ENCODE results near the gene IGSF21. TPM values are rescaled to one million over a fixed set of nuclear protein-coding genes. Genes with fewer than 3 reads are reported as not detected.

The IGSF21 gene
- total RNA-seq, 1 donor from 2014 or later: 0.94 TPM

DNA sequence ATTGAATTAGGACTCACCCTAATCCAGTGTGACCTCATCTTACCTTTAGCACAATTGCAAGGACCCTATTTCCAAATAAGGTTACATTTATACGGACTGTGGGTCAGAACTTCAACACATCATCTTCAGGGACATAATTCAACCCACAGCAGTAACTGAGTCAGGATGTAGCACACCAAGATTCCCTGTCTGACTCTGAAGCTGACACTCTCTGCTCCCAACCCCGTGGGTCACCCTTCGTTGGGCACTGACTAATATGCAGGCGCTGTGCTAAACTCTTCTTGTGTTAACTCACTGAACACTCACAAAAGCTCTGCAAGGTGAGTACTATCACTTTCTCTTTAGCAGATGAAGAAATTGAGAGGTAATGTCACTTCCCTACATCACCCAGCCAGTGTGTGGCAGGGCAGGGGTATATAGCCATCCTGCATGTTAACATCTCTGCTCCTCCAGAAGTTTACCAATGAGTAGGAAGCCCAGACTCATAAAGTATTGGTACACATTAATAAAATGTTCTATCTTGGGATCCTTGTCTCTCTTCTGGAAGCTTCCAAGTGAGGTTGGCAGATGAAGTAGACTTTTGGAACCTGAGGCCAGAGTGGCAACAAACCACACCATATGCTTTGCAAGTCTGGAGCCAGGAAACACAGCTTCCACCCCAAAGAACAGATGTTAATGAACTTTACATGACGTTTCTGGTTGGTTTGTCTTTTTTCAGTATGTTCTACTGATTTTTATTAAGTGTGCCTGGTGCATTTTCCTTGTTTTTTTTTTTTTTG lies 233.9 kb downstream of the IGSF21 start:
- Mint-ChIP-seq H3K4me3 (no peak overlapping the region), H3K27me3 (peaks cover 31% of the 10 kb centered on the region), H3K9me3 (no peaks in the 10 kb centered on the region), H3K4me1 (ENCODE audit: unreplicated experiment) (no peaks in the 10 kb centered on the region), H3K36me3 (no peaks in the 10 kb centered on the region), H3K27ac (no peak overlapping the region)
- TF ChIP-seq, protein P1, sequence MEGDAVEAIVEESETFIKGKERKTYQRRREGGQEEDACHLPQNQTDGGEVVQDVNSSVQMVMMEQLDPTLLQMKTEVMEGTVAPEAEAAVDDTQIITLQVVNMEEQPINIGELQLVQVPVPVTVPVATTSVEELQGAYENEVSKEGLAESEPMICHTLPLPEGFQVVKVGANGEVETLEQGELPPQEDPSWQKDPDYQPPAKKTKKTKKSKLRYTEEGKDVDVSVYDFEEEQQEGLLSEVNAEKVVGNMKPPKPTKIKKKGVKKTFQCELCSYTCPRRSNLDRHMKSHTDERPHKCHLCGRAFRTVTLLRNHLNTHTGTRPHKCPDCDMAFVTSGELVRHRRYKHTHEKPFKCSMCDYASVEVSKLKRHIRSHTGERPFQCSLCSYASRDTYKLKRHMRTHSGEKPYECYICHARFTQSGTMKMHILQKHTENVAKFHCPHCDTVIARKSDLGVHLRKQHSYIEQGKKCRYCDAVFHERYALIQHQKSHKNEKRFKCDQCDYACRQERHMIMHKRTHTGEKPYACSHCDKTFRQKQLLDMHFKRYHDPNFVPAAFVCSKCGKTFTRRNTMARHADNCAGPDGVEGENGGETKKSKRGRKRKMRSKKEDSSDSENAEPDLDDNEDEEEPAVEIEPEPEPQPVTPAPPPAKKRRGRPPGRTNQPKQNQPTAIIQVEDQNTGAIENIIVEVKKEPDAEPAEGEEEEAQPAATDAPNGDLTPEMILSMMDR (conservative IDR thresholded peaks at IDR 0.05): no peak
- no peak for DNase-seq (ENCODE audit: extremely low spot score, unreplicated experiment)

DNA sequence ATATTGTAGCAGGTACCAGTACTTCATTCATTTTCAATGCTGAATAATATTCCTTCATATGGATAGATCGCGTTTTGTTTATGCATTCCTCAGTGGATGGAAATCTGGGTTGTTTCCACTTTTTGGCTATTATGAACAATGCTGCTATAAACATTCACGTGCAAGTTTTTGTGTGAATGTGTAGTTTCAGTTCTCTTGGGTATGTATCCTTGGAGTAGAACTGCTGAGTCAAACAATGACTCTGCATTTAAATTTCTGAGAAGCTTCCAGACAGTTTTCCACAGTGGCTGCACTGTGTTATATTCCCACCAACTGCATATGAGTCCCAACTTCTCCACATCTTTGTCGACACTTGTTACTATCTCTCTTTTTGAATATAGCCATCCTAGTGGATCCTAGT lies 235.1 kb downstream of the IGSF21 start:
- H3K4me3 Mint-ChIP-seq: no peak overlapping the region
- H3K27me3 Mint-ChIP-seq: peaks cover 28% of the 10 kb centered on the region
- TF ChIP-seq, protein P1 (conservative IDR thresholded peaks at IDR 0.05): no peak
- H3K9me3 Mint-ChIP-seq: no peaks in the 10 kb centered on the region
- H3K36me3 Mint-ChIP-seq: no peaks in the 10 kb centered on the region
- no peaks in the 10 kb centered on the region for H3K4me1 Mint-ChIP-seq (ENCODE audit: unreplicated experiment)
- no peak for DNase-seq (ENCODE audit: extremely low spot score, unreplicated experiment)
- no peak overlapping the region for H3K27ac Mint-ChIP-seq

DNA sequence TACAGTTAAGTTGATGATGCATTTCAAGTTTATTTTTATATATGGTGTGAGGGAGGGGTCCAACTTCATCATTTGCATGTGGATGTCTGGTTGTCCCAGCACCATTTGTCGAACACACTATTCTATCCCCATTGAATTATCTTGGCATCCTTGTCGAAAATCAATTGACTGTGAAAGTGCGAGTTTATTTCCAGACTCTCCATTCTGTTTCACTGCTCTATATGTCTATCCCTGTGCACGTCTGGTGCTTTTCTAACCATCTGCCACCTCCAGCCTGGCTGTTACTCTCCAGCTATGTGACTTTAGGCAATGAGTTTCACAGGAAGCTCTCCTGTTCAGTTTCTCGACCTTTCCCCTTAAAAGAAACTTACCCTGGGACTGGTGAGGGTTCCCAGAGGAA lies 236.0 kb downstream of the IGSF21 start:
- DNase-seq (ENCODE audit: extremely low spot score, unreplicated experiment): no peak
- H3K9me3 Mint-ChIP-seq: no peaks in the 10 kb centered on the region
- no peak overlapping the region for H3K4me3 Mint-ChIP-seq
- peaks cover 30% of the 10 kb centered on the region for H3K27me3 Mint-ChIP-seq
- H3K27ac Mint-ChIP-seq: no peak overlapping the region
- H3K4me1 Mint-ChIP-seq (ENCODE audit: unreplicated experiment): no peaks in the 10 kb centered on the region
- TF ChIP-seq, protein P1 (conservative IDR thresholded peaks at IDR 0.05): no peak
- no peaks in the 10 kb centered on the region for H3K36me3 Mint-ChIP-seq

DNA sequence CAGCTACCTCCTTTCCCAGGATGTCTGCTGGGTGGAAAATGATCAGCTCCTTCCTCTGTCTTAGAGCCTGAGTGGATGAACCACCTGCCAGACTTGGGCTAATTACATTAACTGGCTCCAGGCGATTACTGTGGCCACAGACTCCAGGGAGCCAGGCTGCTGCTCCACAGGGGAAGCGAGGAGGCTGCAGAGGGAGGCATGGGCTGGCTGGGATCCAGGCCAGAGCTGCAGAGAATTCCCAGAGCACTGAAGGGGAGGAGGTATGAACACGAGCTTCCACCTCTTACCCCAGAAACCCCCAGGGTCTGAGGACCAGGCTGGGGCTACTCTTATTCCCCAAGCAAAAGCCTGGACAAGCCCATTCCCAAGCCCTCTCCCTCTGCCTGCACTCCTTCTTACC lies 237.2 kb downstream of the IGSF21 start:
- TF ChIP-seq, protein P1 (conservative IDR thresholded peaks at IDR 0.05): no peak
- Mint-ChIP-seq H3K4me1 (ENCODE audit: unreplicated experiment) (no peaks in the 10 kb centered on the region), H3K27me3 (peaks cover 36% of the 10 kb centered on the region), H3K9me3 (no peaks in the 10 kb centered on the region), H3K27ac (no peak overlapping the region), H3K36me3 (no peaks in the 10 kb centered on the region), H3K4me3 (no peak overlapping the region)
- DNase-seq (ENCODE audit: extremely low spot score, unreplicated experiment): no peak

DNA sequence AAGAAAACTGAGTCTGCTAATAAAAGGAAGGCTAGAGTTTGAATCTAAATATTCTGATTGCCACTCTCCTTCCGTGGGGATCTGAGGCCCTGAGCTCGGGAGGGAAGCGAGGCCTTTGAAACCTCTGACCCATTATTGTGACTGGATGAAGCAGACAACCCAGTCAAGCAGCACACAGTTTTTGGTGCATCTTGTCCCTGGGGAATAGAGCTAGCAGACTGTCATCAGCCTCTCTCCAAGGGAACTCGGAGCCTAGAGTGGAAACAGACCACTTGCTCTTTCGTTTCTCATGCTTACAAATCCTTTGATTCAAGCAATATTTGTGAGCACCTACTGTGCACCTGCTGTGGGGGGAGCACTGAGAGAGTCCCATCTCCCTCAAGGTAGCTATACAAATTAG lies 240.0 kb downstream of the IGSF21 start:
- Mint-ChIP-seq H3K9me3 (no peaks in the 10 kb centered on the region), H3K4me1 (ENCODE audit: unreplicated experiment) (peaks cover 5% of the 10 kb centered on the region), H3K4me3 (no peak overlapping the region), H3K36me3 (no peaks in the 10 kb centered on the region), H3K27ac (no peak overlapping the region), H3K27me3 (peaks cover 26% of the 10 kb centered on the region)
- no peak for DNase-seq (ENCODE audit: extremely low spot score, unreplicated experiment)
- TF ChIP-seq, protein P1 (conservative IDR thresholded peaks at IDR 0.05): no peak
